ENCODE measurements around the gene NKAIN4.
A peak's percentile ranks its signal among the peaks of the same experiment; 100 is the strongest.

NKAIN4 gene

DNA sequence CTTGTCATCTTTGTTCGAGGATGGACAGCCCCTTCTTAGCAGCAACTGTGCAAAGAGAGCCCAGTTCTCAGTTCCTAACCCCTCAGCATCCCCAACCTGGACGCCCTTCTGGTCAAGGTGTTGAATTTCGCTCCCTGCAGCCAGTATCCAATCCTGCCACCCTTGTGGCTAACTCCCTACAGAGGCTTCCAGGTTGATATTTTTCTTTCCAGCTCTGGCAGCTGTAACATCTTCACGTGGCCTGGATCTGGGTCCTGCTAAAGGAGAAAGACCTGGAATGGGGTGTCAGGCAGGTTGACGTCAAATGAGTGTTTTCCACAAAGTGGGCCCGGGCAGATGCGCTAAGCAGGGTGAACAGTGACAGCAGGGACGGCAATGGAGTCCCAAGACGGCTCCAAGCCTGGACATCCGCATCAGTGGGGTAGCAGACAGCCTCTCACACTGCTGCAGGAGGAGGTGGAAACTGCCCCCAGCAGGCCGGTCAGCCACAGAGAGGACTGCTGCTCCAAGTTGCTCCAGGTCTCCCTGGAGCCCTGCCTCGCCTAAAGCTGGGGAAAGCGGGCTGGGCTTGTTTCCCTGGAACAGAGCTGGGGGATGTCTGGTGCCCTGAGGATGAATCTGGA is 37.3 kb downstream of the NKAIN4 start:
- TF ChIP-seq, protein P1, sequence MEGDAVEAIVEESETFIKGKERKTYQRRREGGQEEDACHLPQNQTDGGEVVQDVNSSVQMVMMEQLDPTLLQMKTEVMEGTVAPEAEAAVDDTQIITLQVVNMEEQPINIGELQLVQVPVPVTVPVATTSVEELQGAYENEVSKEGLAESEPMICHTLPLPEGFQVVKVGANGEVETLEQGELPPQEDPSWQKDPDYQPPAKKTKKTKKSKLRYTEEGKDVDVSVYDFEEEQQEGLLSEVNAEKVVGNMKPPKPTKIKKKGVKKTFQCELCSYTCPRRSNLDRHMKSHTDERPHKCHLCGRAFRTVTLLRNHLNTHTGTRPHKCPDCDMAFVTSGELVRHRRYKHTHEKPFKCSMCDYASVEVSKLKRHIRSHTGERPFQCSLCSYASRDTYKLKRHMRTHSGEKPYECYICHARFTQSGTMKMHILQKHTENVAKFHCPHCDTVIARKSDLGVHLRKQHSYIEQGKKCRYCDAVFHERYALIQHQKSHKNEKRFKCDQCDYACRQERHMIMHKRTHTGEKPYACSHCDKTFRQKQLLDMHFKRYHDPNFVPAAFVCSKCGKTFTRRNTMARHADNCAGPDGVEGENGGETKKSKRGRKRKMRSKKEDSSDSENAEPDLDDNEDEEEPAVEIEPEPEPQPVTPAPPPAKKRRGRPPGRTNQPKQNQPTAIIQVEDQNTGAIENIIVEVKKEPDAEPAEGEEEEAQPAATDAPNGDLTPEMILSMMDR (IDR thresholded peaks at IDR 0.05; ENCODE audit: low read depth, low read length), result no peak
- peak overlapping the region; percentile 88 for H3K4me3 ChIP-seq (ENCODE audit: low read depth, low read length)

DNA sequence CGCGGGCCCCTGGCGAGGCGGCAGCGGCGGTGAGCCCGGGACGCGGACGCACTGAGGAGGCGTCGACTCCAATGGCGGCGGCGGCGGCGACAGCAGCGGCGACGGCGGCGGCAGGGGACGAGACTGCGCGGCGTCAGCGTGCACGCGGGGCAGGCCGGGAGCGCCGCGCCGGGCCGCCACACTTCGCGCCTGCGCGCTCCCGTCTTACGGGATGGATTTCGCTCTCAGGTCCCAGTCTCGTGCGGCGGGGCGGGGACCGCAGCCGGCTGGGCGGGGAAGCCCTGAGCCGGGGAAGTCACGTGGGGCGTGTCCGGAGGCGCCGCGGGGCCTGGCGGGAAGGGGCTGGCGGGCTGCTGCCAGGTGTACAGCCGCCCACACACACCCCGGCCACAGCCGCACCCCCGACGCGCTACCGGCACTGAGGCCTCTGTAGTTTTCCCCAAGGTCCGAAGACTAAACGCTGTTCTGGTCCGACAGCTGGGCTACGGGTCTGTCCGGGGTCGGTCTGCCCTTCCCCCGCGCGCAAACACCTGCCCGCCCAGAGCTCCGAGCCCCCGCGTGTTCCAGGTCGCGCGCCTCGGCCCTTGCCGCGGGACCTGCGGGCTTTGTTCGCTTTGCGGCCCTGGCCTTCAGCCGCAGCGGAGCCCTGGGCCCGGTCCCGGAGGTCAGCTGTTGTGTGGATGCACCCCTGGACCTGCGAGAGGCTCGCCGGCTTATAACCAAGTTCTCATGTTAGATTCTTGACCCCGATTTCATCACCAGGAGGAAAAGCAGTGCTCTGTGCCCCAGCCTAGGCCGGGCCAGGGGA is 38.0 kb downstream of the NKAIN4 start, which contains the start of gene YTHDF1:
YTHDF1 (minus strand) TSS at position 91 of the 808 bp plus-strand sequence. CDS start 239 bp downstream, outside the sequence.
- H3K4me3 ChIP-seq (ENCODE audit: low read depth, low read length), result peak within 1 kb of the TSS; percentile 88
- TF ChIP-seq, protein P1 (IDR thresholded peaks at IDR 0.05; ENCODE audit: low read depth, low read length), result no peak

DNA sequence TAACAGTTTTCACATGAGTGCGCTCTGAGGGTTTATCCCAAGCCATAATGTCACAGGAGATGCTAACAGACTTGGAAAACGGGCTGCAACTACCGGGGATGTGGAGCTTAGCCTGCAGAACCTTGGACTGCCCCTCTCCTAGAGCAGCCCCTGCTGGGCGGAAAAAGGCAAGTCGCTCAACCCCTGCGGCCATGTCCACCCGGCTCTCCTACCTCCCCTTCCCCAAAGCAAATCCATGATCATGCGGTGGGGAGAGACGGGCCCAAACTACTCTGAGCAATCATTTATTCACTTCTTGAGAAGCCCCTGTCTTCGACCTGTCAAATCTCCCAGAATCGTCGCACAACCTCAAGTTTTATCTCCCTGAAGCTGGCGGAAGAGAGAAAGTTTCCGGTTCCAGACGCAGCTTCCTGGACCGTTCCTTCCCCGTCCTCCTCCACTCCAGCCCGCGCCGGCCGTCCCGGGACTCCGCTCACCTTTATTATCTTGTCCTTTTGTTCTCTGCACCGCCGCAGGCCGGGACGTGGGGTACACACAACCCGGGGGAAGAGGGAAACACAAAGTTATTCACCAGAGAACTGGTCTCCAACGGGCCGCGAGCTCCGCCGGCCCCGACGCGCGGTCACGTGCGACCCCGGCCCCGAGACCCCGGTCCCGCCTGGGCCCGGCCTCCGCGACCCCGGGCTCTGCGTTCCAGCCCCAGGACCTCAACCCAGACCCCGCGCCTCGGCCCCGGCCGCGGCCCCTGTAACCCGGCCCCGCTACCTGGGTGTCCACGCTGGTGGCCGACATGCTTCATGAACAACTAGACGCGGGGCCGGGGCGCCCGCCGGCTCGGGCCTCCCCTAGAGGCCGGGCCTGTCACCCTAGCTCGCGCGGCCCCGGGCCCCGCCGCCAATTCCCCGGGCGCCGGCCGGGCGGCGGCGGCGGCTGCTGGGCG is 38.9 kb downstream of the NKAIN4 start:
- TF ChIP-seq, protein P1 (IDR thresholded peaks at IDR 0.05; ENCODE audit: low read depth, low read length), result peak; percentile 70
- peak overlapping the region; percentile 88 for H3K4me3 ChIP-seq (ENCODE audit: low read depth, low read length)

DNA sequence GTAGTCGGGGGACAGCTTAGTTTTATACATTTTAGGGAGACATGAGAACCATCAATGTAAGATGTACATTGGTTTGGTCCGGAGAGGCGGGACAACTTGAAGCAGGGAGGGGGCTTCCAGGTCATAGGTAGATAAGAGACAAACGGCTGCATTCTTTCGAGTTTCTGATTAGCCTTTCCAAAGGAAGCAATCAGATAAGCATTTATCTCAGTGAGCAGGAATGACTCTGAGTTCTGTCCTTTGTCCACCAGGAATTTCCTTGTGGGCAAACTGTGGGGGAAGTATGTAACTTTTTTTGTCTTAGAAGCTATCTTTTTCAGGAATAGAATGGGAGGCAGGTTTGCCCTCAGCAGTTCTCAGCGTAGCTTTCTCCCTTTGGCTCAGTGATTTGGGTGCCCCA is 39.7 kb downstream of the NKAIN4 start:
- TF ChIP-seq, protein P1 (IDR thresholded peaks at IDR 0.05; ENCODE audit: low read depth, low read length), result no peak
- H3K4me3 ChIP-seq (ENCODE audit: low read depth, low read length), result peak overlapping the region; percentile 88

DNA sequence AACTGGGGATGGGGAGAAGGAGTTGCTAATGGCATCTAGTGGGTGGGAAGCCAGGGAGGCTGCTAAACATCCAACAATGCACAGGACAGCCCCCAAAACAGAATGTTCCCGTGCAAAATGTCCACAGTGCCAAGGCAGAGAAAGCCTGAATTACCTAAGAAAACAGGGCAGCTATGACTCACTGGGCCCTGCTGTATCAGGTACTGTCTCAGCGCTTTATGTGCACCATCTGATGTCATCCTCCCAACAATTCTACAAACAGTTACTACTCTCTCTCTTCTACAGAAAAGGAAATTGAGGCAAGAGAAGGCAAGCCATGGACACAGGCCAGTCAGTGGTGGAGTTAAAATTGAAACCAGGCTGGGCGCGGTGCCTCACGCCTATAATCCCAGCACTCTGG is 41.5 kb downstream of the NKAIN4 start:
- H3K4me3 ChIP-seq (ENCODE audit: low read depth, low read length), result no peak overlapping the region
- TF ChIP-seq, protein P1 (IDR thresholded peaks at IDR 0.05; ENCODE audit: low read depth, low read length), result no peak

DNA sequence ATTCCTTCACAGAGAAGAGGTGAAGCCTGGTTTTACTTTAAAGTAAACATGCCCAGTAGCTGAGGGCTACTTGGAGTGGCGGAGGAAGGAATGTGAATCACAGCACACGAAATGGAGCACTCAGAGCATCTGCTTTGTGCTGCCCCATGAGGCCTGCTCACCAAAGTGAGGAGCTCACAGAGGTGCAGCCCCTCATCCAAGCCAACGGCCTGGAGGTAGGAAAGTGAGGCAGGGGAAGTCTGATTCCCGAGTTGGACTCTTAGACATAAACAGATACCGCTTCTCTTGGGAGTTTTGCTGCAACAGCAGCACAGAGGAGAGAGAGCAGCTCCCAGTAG is 41.9 kb downstream of the NKAIN4 start:
- H3K4me3 ChIP-seq (ENCODE audit: low read depth, low read length), result no peak overlapping the region
- TF ChIP-seq, protein P1 (IDR thresholded peaks at IDR 0.05; ENCODE audit: low read depth, low read length), result no peak

Measured in WI38 (cell line).